ENCODE data around the gene TSPOAP1.

- no peak for TF ChIP-seq CTCF (IDR thresholded peaks at IDR 0.05)
- no peak for TF ChIP-seq ELK1 (IDR thresholded peaks at IDR 0.05; ENCODE audit: low read depth, low read length)
- no peak for TF ChIP-seq POLR2AphosphoS2 (conservative IDR thresholded peaks at IDR 0.05; ENCODE audit: low read length)
- no peak for TF ChIP-seq POLR2A (IDR thresholded peaks at IDR 0.05; ENCODE audit: low read length)
- TF ChIP-seq KDM1A (IDR thresholded peaks at IDR 0.05; ENCODE audit: low read depth), result no peak
- no peak for TF ChIP-seq HDAC2 (IDR thresholded peaks at IDR 0.05)
- TF ChIP-seq FOSB (CRISPR knock-in tag; IDR thresholded peaks at IDR 0.05), result no peak
- TF ChIP-seq, protein P1, sequence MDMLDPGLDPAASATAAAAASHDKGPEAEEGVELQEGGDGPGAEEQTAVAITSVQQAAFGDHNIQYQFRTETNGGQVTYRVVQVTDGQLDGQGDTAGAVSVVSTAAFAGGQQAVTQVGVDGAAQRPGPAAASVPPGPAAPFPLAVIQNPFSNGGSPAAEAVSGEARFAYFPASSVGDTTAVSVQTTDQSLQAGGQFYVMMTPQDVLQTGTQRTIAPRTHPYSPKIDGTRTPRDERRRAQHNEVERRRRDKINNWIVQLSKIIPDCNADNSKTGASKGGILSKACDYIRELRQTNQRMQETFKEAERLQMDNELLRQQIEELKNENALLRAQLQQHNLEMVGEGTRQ (IDR thresholded peaks at IDR 0.05), result no peak
Measured at GRCh38 chr17:58271216-58271931, 57.2 kb downstream of the TSPOAP1 start.
